ENCODE results near the gene DGCR2.
"Not testable (repeated sequence)": the region's sequence is repeated elsewhere in the genome, so short reads cannot be mapped to it uniquely, and the experiment has no call there.

- not testable (repeated sequence) for TF ChIP-seq ELK1 (IDR thresholded peaks at IDR 0.05; ENCODE audit: low read depth, low read length); SMAD1 (IDR thresholded peaks at IDR 0.05; ENCODE audit: low read depth, partially characterized antibody); STAT1 (conservative IDR thresholded peaks at IDR 0.05); BHLHE40 (IDR thresholded peaks at IDR 0.05; ENCODE audit: borderline replicate concordance in 1 of 2, low read depth in 2 of 2, low read length in 1 of 2); NFYB (IDR thresholded peaks at IDR 0.05; ENCODE audit: insufficient read depth, low read depth, low read length); EGR1 (IDR thresholded peaks at IDR 0.05; ENCODE audit: borderline replicate concordance in 1 of 2, low read depth in 2 of 2, low read length in 2 of 2); CTCF (IDR thresholded peaks at IDR 0.05 in 2 of 3, conservative IDR thresholded peaks at IDR 0.05 in 1 of 3; ENCODE audit: control insufficient read depth in 2 of 3, extremely low read depth in 1 of 3, insufficient read depth in 1 of 3, low read depth in 3 of 3, low read length in 3 of 3); ZNF207 (IDR thresholded peaks at IDR 0.05; ENCODE audit: borderline replicate concordance); MYB (IDR thresholded peaks at IDR 0.05; ENCODE audit: borderline replicate concordance, low read depth, low read length); NR2C1 (IDR thresholded peaks at IDR 0.05)
Observed at GRCh38 chr22:19029113-19030103, 92.8 kb downstream of the DGCR2 start.
